Stimulated activated naive B cell treated with anti-CD40 and anti-IgM and Interleukin-4, amounts not matched to agents 10 μg/mL and 1 μg/mL and 100 μg/mL, for 72 hours (primary cell): Measurements from ENCODE around the gene BID.
"Not testable (repeated sequence)": the region's sequence is repeated elsewhere in the genome, so short reads cannot be mapped to it uniquely, and the experiment has no call there.

Experiments
- ATAC-seq, 2 donors: fragments of 150-1000 bp; cut with Tn5 transposase; replicated peaks; 2 replicates each; pipeline ENCODE4 v1.10.0; 2021; ENCODE audit warnings: moderate library complexity in 1 of 2
- DNase-seq: peaks from one replicate; pipeline ENCODE4 v3.0.0; 2021
- H3K27ac Mint-ChIP-seq: one replicate; pipeline ENCODE4 v1.8.0; 2022; ENCODE audit warnings: mild to moderate bottlenecking, mixed read lengths
- H3K27me3 Mint-ChIP-seq, 2 donors: one replicate each; pipeline ENCODE4 v1.8.0; 2022; ENCODE audit warnings: mixed read lengths in 2 of 2
- H3K36me3 Mint-ChIP-seq, 2 donors: one replicate each; pipeline ENCODE4 v1.8.0; 2022; ENCODE audit warnings: mixed read lengths in 2 of 2, mild to moderate bottlenecking in 1 of 2
- H3K4me1 Mint-ChIP-seq, 2 donors: one replicate each; pipeline ENCODE4 v1.8.0; 2022; ENCODE audit warnings: mixed read lengths in 2 of 2, mild to moderate bottlenecking in 1 of 2
- H3K4me3 Mint-ChIP-seq, 2 donors: one replicate each; pipeline ENCODE4 v1.8.0; 2022; ENCODE audit warnings: mild to moderate bottlenecking in 2 of 2, mixed read lengths in 2 of 2, moderate library complexity in 1 of 2
- H3K9me3 Mint-ChIP-seq, 2 donors: one replicate each; pipeline ENCODE4 v1.8.0; 2022; ENCODE audit warnings: mixed read lengths in 2 of 2, mild to moderate bottlenecking in 1 of 2

BID gene

DNA sequence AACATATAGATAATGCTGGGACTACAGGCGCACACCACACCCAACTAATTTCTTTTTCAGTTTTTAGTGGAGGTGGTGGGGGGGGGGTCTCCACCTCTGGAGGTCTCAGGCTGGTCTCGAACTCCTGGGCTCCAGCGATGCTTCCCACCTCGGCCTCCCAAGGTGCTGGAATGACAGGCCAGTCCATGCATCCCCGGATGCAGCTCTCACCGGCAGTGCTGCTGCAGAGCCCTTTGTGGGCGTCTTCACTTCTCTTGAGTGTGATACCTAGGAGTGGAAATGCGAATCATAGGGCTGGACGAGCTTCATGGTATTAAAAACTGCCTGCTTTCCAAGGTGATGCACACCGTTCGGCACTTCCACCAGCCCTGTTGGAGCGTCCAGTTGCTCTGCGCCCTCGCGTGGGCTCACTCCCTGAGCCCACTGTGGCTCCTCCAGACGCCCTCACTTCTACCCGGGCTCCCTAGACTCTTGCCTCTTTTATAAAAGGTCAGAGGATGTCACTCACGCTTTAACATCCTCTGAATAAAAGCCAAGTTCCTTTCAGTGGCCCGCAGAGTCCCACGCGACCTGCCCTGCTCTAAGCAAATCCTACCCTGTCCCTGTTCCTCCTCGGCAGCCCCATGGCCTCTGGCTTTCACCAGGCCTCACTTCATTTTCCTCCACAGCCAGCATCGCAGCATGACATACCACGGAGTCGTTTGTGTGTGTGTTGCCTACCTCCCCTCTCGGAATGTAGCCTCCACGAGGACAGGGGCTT, 837 bp upstream of the BID start:
- DNase-seq (no peak), ATAC-seq (no peak)
- no peaks in the 10 kb centered on the region for H3K27me3 Mint-ChIP-seq
- H3K36me3 Mint-ChIP-seq, result peaks cover 41 to 62% of the 10 kb centered on the region in 2 donors
- peak overlapping the region; percentile 92 for H3K27ac Mint-ChIP-seq
- H3K4me1 Mint-ChIP-seq, result peaks cover 58 to 84% of the 10 kb centered on the region in 2 donors
- H3K9me3 Mint-ChIP-seq, result no peaks in the 10 kb centered on the region
- peak overlapping the region; percentile 69 to 93 for H3K4me3 Mint-ChIP-seq

DNA sequence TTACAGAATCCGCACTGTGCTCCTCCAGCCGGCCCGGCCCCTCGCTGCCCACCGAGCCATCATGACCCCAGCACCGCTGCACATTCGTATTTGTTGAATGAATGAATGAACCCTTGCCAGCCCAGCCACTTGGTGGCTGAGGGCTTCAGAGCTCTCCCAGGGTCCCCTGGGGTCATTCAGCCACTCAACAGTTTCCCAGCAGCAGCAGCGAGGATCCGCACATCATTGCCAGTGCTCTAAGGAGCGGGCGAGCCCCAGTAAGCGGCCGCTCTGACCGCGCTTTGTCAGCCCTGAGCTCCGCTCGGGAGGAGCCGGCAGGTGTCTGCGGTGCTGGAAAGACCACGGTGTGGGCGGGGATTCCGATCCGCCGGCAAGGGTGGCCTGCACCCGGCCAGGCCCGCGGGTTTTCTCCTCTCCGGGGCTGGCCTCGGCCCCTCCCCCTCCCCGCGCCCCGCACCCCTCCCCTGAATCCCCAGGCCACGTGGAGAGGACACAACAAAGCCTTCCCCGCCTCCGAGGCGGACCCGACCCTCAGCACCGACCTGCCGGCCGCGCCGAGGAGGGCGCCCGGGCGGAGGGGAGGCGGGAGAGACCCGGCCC, 563 bp downstream of the BID start:
- peak overlapping the region; percentile 97 for H3K27ac Mint-ChIP-seq
- H3K4me1 Mint-ChIP-seq, result peaks cover 54 to 82% of the 10 kb centered on the region in 2 donors
- H3K27me3 Mint-ChIP-seq, result no peaks in the 10 kb centered on the region
- H3K36me3 Mint-ChIP-seq, result peaks cover 43 to 59% of the 10 kb centered on the region in 2 donors
- peak overlapping the region; percentile 93 to 97 for H3K4me3 Mint-ChIP-seq
- ATAC-seq (peak; percentile 29 to 40), DNase-seq (peak; percentile 70)
- H3K9me3 Mint-ChIP-seq, result no peaks in the 10 kb centered on the region

DNA sequence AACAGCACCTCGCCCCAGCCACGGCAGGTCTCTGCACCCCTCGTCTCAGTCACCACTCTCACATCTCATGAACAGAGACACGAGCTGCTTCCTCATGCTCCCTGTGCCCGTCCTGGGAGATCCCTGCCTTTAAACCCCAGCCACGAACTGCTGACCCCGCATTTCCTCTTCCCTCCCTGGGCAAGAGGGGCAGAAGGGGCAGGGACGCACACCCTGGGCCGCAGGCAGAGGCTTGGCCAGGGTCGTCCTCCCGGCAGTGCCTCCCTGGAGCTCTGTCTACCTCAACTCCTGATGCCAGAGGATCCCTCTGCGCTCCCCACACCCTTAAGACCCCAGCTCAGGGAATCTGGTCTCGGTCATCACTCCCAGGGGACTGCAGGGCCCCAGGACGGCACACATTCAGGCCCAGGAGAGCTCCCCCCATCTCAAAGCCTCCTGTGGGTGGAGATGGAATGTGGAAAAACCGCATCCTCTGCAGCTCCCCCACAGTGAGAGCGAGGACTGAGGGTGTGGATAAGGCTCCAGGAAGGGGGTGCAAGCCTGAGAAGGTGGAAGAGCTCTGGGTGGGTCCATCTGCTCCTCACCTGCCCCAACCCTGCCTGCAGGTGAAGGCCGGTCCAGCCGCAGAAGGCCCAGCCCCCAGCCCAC, 1.2 kb downstream of the BID start:
- Mint-ChIP-seq H3K9me3 (no peaks in the 10 kb centered on the region), H3K4me3 (peak overlapping the region; percentile 93 to 97), H3K27ac (peak overlapping the region; percentile 97), H3K36me3 (peaks cover 43 to 60% of the 10 kb centered on the region in 2 donors), H3K4me1 (peaks cover 53 to 82% of the 10 kb centered on the region in 2 donors), H3K27me3 (no peaks in the 10 kb centered on the region)
- DNase-seq, result peak; percentile 18
- ATAC-seq, result no peak

DNA sequence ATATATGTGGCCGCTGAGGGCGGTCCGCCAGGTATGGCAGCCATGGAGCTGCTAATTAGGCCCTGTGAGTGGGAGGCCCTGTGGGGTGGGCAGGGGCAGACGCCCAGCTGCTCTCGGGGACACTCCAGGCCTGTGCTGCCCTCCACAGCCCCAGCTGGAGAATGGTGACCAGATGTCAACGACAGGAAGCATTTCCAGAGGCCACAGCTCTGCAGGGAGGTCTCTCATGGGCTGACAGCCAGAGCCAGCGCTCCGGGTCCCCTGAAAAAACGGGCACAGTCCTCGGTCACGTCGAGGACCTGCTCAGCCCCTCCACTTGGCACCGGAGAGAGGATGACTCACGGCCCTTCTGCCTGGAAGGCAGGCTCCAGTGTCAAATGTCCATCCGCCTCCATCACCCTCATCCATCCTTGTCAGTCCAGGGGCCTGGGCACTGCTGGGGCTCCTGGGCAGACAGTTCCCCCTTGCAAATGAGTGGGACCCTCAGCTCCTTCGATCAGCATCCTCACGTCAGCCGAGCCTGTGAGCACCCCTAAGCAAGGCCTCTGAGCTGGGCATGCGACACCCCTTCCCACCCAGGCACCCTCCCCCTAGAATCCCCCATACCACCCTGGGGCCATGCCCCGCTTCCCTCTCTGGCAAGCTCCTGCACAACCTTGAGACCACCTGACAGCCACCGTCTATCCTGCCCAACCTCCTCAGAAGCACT, 1.9 kb downstream of the BID start:
- H3K27me3 Mint-ChIP-seq, result no peaks in the 10 kb centered on the region
- H3K4me1 Mint-ChIP-seq, result peaks cover 57 to 82% of the 10 kb centered on the region in 2 donors
- peaks cover 0 to 2% of the 10 kb centered on the region in 2 donors for H3K9me3 Mint-ChIP-seq
- ATAC-seq (peak in 1 of 2 donors; percentile 1), DNase-seq (no peak)
- peak overlapping the region; percentile 93 to 97 for H3K4me3 Mint-ChIP-seq
- H3K36me3 Mint-ChIP-seq, result peaks cover 46 to 60% of the 10 kb centered on the region in 2 donors
- H3K27ac Mint-ChIP-seq, result peak overlapping the region; percentile 97

DNA sequence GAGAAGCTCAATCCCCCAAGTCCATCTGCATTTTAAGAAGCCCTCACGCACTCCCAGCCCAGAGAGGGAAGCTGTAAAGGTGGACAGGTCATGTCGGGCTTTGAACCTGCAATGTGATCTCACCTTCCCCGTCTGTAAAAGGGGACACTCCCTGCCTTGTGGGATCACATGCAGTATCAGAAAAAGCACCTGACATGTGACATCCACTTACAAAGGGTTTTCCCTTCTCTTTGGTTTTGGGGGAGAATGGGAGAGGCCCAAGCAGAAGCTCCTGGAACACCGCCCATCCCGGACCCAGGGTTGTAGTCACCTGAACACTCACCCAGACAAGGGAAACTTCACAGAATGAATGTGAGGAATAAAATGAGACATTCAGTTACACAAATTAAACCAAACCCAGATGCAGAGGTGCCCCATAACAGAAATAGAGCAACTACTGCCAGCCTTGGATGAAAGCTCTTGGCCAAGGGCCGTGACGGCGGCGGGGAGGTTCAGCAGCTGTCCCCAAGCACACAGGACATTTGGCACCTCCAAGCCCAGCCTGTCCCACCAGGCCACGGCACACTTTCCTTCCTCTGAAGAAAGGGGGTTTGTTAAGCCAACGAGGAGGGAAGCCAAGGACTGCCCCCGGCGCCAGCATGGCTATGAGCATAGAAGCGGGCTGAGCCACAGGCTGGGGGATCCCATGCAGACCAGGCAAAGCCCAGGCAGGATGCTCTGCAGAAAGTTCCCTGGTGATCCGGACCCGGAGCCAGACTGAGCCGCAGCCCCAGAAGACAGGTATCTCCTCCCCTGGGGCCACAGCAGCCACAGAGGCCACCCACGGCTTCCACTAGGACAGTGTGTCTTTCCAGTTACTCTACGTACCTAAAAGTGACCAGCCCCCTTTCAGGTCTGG, 3.8 kb downstream of the BID start:
- H3K27me3 Mint-ChIP-seq, result no peaks in the 10 kb centered on the region
- peaks cover 0 to 2% of the 10 kb centered on the region in 2 donors for H3K9me3 Mint-ChIP-seq
- H3K4me1 Mint-ChIP-seq, result peaks cover 49 to 76% of the 10 kb centered on the region in 2 donors
- no peak for ATAC-seq
- H3K27ac Mint-ChIP-seq, result peak overlapping the region; percentile 97
- no peak for DNase-seq
- H3K4me3 Mint-ChIP-seq, result peak overlapping the region; percentile 93 to 97
- peaks cover 49 to 63% of the 10 kb centered on the region in 2 donors for H3K36me3 Mint-ChIP-seq

DNA sequence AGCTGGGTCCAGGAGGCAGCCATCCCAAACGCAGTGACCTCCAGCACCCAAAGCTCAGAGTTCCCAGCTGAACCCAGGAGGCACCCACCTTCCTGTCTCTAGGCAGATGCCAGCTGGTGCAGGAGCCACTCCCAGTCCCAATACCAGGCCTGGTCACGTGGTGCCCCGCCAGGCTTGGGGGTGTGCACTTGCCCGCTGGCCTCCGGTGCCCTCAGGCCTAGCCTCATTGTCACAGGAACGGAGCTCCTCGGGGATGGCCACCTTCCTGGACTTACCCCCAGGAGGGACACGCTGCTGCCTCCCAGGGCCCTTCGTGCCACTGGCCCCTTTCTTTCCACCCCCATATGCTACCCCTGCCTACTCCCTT, 4.6 kb downstream of the BID start:
- peak overlapping the region; percentile 96 for H3K27ac Mint-ChIP-seq
- H3K9me3 Mint-ChIP-seq, result peaks cover 0 to 2% of the 10 kb centered on the region in 2 donors
- no peak for ATAC-seq

DNA sequence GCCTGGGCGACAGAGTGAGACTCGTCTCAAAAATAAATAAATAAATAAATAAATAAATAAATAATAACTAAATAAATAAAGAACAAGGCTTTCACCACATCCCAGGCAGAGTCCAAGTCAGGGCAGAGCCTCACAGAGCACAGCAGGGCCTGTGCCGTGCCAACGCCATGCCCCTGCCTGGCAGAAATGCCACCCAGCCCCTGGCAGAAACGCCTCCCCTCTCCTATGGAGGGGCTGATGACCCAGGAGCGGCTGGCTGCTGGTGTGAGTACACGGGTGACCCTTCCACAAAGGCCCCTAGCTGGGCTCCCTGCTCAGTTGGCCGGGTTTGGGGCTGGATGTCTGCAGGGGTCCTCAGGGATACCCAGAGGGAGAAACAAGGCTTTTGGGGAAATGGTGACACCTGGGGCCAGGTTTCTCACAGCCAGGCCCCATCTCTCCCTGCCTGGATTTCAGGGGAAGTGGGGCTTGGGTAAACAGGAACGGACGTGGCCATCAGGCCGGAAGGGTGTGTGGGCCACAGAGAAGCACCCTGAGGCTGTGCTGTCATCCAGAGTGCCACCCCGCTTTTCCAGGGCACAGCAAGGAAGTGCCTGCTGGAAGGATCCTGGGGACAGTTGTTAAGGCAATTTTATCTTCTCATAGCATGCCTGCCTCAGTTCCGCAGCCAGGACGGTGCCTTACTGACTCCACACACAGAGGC, 5.1 kb downstream of the BID start:
- no peak for DNase-seq
- peak overlapping the region; percentile 97 for H3K27ac Mint-ChIP-seq
- no peak for ATAC-seq
- peak overlapping the region; percentile 93 to 97 for H3K4me3 Mint-ChIP-seq
- H3K27me3 Mint-ChIP-seq, result no peaks in the 10 kb centered on the region
- peaks cover 52 to 82% of the 10 kb centered on the region in 2 donors for H3K4me1 Mint-ChIP-seq
- H3K36me3 Mint-ChIP-seq, result peaks cover 56 to 73% of the 10 kb centered on the region in 2 donors
- peaks cover 0 to 2% of the 10 kb centered on the region in 2 donors for H3K9me3 Mint-ChIP-seq

More for the DNA sequence above, 4.6 kb downstream of the BID start:
- no peaks in the 10 kb centered on the region for H3K27me3 Mint-ChIP-seq
- peaks cover 52 to 67% of the 10 kb centered on the region in 2 donors for H3K36me3 Mint-ChIP-seq
- H3K4me3 Mint-ChIP-seq, result peak overlapping the region; percentile 93 to 97
- H3K4me1 Mint-ChIP-seq, result peaks cover 47 to 77% of the 10 kb centered on the region in 2 donors
- DNase-seq, result no peak

DNA sequence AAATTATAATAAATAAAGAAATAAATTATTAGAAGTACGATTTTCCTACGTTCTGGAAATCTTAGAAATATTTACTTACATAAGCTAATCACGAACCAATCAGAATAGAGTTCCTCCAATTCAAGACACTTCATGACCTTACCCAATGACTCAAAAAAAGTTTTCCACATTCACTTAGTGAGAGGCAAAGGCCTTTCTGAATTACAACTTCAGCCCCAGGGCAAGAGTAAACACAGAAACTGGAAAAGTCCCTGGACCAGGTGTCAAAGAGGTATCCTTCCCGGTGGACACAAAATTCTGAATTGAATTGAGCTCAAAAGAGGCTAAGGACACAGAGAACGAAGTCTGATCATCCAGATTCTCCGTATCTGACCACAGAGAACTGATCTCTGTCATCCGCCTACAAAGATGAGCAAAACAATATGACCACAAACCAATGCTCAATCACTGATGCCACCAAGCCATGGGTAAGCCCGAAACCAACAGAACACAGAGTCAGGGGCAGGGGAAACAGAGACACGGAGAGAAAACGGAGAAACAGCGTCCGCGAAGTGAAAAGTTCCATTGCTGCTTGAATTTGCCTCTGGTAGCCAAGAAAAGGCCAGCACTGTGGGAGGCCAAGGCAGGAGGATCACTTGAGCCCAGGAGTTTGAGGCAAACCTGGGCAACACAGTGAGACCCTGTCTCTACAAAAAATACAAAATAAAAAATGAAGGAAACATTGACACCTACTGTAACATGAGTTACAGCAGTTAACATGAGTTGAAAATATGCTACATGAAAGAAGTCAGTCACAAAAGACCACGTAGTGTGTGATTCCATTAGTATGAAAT, 6.8 kb downstream of the BID start:
- peak; percentile 75 to 80 for ATAC-seq
- peaks cover 47 to 68% of the 10 kb centered on the region in 2 donors for H3K36me3 Mint-ChIP-seq
- H3K27me3 Mint-ChIP-seq, result no peaks in the 10 kb centered on the region
- H3K27ac Mint-ChIP-seq, result peak overlapping the region; percentile 97
- peak overlapping the region; percentile 73 to 78 for H3K4me3 Mint-ChIP-seq
- peak; percentile 63 for DNase-seq
- H3K9me3 Mint-ChIP-seq, result peaks cover 0 to 2% of the 10 kb centered on the region in 2 donors
- peaks cover 47 to 78% of the 10 kb centered on the region in 2 donors for H3K4me1 Mint-ChIP-seq

DNA sequence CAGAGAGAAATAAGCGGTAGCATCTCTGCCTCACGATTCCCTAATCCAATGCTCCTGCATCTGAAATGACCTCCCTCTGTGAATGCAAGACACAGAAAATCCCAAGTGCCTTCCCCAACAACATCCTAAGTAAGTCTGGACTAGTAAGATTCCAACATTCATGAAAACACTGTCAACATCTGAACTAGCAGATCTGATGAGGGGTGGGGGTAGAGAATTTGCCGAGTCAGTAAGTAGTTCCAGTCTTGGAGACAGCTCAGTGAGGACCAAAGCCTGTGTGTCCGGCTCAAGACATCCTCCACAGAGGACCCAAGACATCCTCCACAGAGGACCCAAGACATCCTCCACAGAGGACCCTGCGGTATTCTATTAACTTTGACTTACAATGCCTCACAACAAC, 9.4 kb downstream of the BID start:
- not testable (repeated sequence) for H3K9me3 Mint-ChIP-seq
- peaks cover 31 to 75% of the 10 kb centered on the region in 2 donors for H3K4me1 Mint-ChIP-seq
- H3K4me3 Mint-ChIP-seq, result peak overlapping the region in 1 of 2 donors; percentile 5

DNA sequence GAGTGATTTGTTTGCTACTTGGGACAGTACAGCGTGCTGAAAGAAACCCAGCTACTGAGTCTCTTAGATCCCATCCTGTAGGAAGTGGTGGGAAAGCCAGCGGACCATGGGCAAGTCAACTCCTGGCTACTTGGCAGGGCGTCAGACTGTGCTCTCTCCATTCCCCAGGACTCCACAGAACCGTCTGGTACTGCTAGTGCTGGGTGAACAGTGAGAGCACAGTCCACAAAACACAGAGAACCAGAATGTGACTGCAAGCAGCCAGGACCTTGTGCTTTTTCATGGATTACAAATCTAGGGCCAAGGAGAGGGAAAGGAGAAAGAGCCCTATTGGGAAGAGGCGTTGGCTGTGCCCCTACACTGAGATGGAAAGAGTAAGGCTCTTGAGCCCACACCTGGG, 10.2 kb downstream of the BID start:
- peak overlapping the region; percentile 56 for H3K27ac Mint-ChIP-seq
- peaks cover 26 to 54% of the 10 kb centered on the region in 2 donors for H3K36me3 Mint-ChIP-seq
- peak overlapping the region in 1 of 2 donors; percentile 11 for H3K4me3 Mint-ChIP-seq
- H3K4me1 Mint-ChIP-seq, result peaks cover 25 to 67% of the 10 kb centered on the region in 2 donors
- H3K9me3 Mint-ChIP-seq, result peaks cover 0 to 2% of the 10 kb centered on the region in 2 donors
- no peaks in the 10 kb centered on the region for H3K27me3 Mint-ChIP-seq
- DNase-seq (no peak), ATAC-seq (no peak)

More for the DNA sequence above, 9.4 kb downstream of the BID start:
- not testable (repeated sequence) for DNase-seq, ATAC-seq, H3K27me3 Mint-ChIP-seq
- Mint-ChIP-seq H3K27ac (peak overlapping the region; percentile 60), H3K36me3 (peaks cover 34 to 61% of the 10 kb centered on the region in 2 donors)

DNA sequence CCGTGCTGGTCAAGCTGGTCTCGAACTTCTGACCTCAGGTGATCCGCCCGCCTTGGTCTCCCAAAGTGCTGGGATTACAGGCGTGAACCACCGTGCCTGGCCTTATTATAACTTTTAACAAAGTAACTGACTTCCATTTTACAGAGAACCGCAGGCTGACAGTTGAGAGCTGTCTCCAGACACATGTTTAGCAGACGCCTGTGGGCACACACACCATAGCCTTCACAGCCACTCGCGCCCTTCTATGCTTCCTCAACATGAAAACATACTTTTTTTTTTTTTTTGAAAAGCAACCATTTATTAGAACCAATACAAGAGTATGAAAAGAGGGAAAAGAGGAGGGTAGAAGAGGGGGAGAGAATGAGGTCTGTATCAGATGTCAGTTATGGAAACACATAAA, 10.8 kb downstream of the BID start:
- not testable (repeated sequence) for H3K9me3 Mint-ChIP-seq, ATAC-seq
- H3K27ac Mint-ChIP-seq, result peak overlapping the region; percentile 56

DNA sequence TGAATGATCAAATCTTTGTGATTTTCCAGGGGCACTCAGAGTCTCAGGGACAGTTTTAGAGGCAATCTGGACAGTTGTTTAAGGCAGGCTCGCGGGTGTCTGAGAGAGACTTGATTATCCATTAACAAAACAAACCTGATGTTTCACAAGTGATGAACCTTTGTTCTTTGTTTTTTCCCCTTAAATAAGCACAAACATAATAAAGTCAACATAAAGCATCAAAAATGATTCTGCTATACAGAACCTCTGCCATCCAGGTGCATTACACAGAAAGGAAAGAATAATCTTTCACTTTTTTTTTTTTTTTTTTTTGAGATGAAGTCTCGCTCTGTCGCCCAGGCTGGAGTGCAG, 13.2 kb downstream of the BID start:
- ATAC-seq, result no peak
- Mint-ChIP-seq H3K4me1 (peaks cover 21 to 62% of the 10 kb centered on the region in 2 donors), H3K27me3 (no peaks in the 10 kb centered on the region), H3K9me3 (no peaks in the 10 kb centered on the region), H3K27ac (no peak overlapping the region), H3K4me3 (no peak overlapping the region), H3K36me3 (peaks cover 30 to 50% of the 10 kb centered on the region in 2 donors)
- DNase-seq, result no peak

More for the DNA sequence above, 10.8 kb downstream of the BID start:
- not testable (repeated sequence) for DNase-seq, H3K4me3 Mint-ChIP-seq, H3K27me3 Mint-ChIP-seq
- H3K4me1 Mint-ChIP-seq, result peaks cover 28 to 66% of the 10 kb centered on the region in 2 donors
- H3K36me3 Mint-ChIP-seq, result peaks cover 28 to 57% of the 10 kb centered on the region in 2 donors
